Stimulated activated CD8-positive, alpha-beta memory T cell treated with anti-CD3 and anti-CD28 coated beads, Interleukin-2, amount 100 ng/mL, for 48 hours (primary cell): ENCODE data around the gene DPM3.
A peak's percentile ranks its signal among the peaks of the same experiment; 100 is the strongest.
"Not testable (repeated sequence)": the region's sequence is repeated elsewhere in the genome, so short reads cannot be mapped to it uniquely, and the experiment has no call there.

Experiments used
- DNase-seq, 2 donors: peaks; one replicate each; pipeline ENCODE4 v3.0.0-alpha.2; 2020; ENCODE audit warnings: low read depth in 2 of 2

DPM3 gene, protein sequence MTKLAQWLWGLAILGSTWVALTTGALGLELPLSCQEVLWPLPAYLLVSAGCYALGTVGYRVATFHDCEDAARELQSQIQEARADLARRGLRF

DNA sequence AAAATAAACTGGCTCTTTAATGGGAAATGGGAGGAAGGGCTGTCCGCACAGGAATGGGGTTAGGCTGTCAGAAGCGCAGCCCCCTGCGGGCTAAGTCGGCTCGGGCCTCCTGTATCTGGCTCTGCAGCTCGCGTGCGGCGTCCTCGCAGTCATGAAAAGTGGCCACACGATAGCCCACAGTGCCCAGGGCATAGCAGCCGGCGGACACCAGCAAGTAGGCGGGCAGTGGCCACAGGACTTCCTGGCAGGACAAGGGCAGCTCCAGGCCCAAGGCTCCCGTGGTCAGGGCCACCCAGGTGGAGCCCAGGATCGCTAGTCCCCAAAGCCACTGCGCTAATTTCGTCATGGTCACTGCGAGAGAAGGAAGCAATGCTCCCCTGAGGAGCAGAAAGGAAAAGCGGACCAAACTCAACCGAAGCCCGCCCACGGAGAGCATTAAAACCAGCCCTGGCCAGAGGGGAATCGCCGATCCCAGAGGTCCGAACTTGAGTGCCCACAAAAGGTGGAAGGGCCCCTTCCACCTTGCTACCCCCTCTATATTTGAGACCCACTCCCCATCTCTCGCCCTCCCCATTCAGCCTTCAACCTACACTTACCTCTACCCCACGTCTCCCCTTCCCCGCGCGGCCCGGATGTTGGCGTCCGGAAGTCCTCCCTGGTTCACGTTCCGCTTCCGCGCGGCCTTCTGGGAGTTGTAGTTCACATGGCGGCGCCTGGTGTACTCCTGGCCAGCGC lies at the start of gene DPM3:
Gene DPM3, minus strand, starts transcription at position 637 of the 735 bp plus-strand sequence. Its CDS starts 291 bp downstream, at position 346.
- DNase-seq, result peak; percentile 88

DNA sequence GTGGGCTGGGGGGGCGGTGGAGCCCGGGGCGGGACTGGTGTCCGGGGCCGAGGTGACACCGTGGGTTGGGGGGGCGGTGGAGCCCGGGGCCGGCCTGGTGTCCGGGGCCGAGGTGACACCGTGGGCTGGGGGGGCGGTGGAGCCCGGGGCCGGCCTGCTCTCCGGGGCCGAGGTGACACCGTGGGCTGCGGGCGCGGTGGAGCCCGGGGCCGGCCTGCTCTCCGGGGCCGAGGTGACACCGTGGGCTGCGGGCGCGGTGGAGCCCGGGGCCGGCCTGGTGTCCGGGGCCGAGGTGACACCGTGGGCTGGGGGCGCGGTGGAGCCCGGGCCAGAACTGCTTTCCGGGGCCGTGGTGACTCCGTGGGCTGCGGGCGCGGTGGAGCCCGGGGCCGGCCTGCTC lies 49.6 kb upstream of the DPM3 start:
- DNase-seq, result not testable (repeated sequence)

DNA sequence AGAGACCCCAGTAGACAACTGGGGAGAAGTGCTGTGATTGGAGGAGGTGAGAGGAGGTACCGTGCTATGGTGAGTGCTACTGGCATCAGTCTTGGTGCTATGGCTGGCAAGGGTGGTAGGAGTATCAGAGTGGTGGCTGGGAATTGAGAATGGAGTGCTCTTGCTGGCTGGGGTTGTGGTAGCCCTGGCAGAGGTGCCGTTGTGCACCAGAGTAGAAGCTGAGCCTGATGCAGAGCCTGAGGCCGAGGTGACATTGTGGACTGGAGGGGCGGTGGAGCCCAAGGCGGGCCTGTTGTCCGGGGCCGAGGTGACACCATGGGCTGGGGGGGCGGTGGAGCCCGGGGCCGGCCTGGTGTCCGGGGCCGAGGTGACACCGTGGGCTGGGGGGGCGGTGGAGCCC lies 47.9 kb upstream of the DPM3 start:
- no peak for DNase-seq

DNA sequence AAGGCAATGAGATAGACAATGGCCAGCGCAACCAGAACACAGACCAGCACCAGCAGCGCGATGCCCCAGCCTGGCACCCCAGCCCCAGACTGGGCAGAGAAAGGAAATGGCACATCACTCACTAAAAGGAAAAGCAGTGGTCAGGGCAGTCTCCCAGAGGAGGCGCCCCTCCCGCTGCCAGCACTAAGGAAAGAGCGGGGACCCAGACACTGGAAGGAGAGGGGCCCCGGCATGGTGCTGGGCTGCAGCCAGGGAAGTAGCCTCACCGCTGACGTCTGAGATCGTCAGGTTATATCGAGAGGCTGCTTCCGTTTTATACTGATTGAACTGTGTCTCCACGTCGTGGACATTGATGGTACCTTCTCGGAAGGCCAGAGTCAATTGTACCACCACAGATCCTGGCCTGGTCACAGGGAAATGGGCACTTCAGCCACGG lies 47.1 kb upstream of the DPM3 start:
- DNase-seq, result no peak

DNA sequence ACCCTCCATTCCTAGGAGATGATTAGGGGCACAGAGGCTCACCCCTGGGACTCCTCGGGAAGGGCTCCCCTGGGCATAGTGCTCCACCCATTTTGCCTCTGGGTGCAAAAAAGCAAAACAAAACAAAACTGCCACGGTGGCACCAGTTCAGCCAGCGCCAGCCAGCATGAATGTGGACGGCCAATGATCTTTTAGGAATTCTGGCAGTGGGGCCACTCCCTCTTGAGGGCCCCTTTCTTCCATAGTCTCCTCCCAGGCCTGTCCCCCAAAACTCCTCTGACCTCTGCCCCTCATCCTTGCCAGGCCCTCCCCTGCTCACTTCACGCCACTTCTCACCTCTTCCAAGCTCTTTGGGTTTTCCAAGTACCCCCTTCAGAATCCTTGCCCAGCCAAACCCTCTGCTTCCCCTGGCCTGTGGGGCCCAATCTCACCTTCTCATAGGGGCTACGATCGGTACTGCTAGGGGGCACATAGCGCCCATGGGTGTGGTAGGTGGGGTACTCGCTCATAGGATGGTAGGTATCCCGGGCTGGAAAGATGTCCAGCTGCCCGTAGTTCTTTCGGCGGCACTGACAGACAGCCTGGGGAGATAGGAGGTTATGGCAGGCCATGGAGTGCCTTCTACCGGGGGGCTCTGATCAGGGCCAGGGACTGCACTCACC lies 46.6 kb upstream of the DPM3 start:
- DNase-seq, result no peak

DNA sequence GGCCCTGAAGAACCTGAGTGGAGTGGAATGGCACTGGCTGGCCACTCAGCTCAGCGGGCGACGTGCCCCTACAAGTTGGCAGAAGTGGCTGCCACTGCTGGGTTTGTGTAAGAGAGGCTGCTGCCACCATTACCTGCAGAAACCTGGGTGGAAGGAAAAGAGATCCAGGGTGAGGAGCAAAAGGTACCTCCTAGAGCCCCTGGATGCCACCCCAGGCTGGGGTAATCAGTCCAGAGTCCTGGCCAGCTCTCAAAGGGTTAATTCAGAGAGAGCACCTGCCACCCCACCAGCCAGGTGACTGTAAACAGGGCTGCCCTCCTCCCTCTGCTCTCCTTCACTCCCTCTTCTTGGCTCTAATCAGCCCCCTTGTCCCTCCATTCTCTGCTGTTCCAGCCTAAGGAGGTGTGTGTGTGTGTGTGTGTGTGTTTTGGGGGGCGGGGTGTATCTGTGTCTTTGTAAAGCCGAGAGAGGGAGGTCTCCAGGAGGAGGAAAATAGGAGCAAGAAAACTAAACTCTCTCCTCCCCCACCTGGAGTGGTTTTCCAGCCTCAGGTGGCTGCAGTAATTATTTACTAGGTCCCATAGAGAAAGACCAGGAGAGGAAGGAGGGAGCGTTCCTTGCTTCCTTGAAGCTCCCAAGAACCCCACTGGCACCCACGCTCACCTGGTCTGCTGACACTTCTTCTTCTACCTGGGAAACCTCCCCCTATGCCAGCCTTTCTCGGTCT lies 45.9 kb upstream of the DPM3 start:
- no peak for DNase-seq

DNA sequence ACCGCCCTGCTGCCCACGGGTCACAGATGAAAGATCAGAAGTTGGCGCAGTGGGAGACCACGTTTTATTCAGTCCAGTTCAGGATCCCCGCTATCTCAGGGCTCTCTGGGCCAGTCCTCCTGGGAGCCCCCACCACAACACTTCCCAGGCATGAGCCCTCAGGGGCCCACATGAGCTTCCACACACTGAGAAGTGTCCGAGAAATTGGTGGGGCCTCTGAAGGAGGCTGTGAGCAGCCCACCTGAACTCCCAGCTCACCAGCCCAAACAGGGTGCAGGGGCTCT lies 45.4 kb upstream of the DPM3 start:
- no peak for DNase-seq

DNA sequence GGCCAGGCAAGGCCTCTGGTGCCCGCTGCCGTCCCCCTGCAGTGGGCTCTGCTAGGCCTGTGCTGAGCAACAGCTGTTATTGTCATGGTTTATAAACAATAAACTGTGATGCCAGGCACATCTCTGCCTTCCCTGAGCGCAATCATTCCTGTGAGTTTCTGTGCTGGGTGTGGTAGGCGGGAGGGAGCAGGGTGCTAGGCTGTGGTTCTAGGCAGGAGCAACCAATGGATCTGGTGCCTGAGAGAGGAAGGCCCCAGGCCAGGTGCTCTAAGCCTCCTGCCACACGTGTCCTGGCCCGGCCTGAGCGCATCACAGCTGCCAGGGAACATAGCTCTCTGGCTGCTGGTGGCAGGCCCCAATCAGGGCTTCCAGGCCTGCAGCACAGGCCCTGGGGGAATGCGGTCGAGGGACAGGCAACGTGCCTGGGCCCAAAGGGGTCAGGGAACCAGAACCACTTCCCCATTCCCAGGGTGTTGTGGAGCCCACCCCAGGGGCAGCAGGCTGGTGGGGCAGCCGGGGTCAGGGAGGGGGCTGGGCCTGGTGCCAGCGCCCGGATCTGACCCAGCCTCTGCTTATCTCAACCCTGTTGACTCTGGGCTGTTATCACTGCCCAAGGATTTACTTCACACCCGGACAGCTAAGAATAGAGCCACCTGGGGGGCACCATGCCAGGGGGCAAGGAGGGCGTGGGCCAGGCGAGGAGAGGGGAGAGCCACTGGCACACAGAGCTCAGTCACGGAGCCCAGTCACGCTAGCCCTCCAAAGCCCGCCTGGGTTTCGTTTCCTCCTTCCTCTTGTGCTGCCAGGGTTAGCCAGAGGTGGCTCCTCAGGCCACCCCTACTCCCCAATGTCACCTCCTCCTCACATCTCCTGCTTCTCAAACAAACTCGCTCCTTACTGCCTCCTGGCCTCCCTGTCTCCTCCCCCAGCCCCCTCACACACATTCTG lies 44.8 kb upstream of the DPM3 start:
- DNase-seq, result no peak

DNA sequence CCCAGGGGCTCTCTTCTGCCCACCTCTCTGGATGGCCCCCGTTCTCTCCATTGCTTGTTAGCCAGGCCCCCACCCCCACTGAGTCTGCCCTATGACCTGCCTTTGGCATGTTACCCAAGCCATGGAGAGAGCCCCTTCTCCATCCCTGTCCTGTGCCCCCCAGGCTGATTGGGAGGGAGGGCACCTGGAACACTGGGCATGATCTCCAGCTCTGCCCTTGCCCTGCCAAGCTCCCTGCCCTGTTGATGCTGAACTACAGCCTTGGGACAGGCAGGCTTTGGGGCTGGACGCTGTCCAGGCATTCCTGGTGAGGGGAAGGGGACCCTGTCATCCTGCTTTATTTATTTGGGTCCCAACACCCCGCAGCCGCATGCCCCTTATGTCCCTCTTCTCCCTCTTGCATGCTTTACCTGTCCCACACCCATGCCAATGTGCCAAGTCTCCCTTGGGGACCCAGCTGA lies 44.0 kb upstream of the DPM3 start:
- no peak for DNase-seq

DNA sequence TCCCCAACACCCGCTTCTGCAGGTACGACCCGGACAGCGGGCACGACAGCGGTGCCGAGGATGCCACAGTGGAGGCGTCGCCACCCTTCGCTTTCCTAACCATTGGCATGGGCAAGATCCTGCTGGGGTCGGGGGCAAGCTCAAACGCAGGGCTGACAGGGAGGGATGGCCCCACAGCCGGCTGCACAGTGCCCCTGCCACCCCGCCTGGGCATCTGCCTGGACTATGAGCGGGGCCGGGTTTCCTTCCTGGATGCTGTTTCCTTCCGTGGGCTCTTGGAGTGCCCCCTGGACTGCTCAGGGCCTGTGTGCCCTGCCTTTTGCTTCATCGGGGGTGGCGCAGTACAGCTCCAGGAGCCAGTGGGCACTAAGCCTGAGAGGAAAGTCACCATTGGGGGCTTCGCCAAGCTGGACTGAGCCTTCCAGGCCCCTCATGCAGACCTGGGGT lies 43.5 kb upstream of the DPM3 start:
- no peak for DNase-seq

DNA sequence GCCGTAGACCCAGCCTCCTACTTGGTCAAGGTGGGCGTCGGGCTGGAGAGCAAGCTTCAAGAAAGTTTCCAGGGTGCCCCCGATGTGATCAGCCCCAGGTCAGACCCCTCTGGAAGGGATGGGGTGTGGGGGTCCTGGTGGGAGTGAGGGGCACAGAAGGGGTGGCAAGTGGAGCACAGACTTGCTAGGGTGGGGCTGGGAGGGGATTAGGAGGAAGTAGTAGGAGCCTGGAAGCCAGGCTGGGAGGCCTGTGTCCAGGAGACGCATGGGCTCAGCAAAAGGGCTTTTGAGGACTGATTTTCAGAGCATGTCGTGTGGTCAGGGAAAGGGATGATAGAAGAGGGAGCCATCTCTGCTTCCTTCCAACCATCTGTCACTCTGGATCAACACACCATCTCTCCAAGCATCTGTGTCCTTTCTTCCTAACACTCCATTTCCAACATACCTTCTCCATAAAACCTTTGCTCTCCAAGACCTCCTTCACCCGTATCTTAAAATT lies 41.8 kb upstream of the DPM3 start:
- no peak for DNase-seq

DNA sequence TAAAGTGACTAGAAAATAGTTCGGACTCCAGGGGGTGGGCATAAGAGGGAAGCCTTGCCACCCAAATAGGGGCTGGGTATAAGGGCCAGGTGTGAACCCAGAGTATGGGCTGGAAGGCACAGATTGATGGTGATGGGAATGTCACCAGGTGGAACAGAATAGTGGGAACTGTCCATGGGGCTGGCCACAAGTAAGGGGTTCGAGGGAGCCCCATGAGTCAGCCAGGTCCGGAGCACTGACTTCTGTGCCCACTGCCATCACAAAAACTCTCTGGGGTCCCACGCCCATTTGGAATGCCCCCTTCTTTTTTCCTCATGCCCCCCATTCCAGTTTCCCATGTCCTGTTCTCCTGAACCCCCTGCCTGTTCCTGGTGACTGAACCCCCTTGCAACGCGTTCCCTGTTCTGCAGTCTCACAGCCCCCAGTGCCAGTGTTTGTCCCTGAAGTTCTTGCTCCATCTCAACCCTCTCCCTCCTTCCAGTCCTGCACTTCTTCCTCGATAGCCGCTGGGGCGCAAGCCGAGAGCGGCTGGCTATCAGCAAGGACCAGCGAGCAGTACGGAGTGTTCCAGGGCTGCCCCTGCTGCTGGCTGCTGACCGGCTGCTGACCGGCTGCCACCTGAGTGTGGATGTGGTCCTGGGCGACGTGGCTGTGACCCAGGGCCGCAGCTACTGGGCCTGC lies 41.2 kb upstream of the DPM3 start:
- no peak for DNase-seq

DNA sequence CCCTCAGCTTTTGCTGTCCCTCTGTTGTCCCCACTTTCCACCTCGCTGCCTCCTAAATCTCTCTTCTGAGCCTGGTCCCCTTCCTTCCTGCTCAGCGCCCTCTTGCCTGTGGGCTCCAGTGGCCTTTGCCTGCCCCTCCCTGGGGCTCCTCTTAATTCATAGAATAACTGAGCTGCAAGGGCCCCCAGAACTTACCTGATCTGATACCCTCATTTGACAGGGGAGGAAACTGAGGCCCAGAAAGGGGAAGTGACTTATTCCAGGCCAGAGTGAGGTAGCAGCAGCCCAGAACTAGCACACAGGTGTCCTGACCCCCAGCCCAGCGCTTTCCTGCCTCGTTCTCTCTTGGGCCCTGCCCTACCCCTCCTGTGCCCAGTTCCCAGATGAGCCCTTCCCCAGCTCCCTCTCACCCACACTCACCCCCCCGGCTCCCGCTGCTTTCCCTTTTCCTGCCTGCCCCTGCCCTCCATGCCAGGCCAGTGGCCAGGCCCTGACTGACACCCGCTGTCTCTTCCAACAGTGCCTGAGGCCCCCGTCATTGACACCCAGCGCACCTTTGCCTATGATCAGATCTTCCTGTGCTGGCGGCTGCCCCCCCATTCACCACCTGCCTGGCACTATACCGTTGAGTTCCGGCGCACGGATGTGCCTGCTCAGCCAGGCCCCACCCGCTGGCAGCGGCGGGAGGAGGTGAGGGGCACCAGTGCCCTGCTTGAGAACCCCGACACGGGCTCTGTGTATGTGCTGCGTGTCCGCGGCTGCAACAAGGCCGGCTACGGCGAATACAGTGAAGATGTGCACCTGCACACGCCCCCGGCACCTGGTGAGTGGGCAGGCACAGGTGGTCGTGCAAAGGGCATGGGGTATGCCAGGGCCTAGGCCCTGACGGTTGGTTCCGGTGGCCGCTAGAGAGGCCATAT lies 39.0 kb upstream of the DPM3 start:
- no peak for DNase-seq

DNA sequence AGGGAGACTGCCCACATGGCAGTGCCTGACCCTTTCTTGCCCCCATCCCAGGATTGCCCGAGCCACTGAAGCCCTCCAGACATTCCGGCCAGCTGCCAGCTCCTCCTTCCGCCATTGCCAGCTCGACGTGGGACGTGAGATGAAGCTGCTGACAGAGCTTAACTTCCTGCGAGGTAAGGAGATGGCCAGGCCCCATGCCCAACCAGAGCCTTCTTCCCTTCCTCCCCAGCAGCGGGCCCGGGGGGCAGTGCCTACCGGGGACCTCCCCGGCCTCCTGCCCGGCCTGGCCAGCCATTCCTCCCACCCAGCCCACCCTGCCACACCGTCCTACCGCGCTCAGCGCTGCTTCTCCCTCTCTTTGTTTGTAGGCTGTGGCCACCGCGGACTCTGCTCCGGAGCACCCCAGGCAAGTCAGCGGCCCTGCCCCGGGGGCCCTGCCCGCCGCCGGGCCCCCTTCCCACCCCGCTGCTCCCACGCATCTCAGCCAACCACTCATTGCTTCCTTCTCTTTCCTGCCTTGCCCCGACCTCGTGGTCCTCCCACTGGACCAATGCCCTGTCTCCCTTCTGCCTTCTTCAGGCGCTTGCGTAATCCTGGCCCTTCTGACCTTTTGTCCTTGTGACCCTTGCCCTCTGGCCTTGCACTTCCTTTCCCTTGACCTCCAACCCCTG lies 38.2 kb upstream of the DPM3 start:
- no peak for DNase-seq

DNA sequence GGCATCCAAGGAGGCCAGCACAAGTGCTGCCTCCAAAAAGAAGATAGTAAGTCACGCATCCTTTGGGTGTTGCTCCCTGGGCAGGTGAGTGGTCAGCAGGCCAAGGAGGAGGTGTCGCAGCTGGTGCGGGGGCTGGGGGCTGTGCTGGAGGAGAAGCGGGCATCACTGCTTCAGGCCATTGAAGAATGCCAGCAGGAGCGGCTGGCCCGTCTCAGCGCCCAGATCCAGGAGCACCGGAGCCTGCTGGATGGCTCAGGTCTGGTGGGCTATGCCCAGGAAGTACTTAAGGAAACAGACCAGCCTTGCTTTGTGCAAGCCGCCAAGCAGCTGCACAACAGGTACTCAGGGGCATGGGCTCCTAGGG lies 37.6 kb upstream of the DPM3 start:
- no peak for DNase-seq

DNA sequence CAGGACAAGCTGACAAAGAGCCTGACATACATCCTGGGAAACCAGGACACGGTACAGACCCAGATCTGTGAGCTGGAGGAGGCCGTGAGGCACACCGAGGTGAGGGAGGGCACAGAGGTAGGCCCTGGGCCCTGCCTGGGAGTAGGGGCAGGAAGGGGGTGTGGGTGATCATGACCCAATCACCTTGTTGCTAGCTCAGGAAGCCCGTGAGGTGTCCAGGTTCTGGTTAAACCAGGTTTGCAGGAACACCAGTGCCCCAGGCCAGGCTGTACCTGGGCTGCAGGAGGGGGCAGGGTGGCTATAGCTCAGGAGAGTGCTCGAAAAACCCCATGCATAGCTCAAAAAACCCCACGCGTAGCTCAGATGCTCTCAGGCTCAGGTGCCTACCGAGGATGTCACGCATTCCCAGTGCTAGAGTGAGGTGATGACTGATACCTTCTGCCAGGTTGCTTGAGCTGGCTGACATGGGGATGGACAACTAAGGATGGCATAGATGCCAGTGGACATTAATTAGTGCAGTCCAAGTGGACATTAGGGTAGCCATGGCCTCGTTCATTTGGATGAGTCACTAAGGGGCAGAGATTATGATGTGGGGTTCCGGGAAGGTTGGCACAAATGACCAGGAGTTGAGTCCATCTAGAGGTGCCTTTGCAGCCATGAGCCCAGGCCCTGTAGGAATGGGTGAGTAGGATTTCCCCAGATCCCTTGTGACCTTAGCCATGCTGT lies 37.0 kb upstream of the DPM3 start:
- DNase-seq, result no peak

DNA sequence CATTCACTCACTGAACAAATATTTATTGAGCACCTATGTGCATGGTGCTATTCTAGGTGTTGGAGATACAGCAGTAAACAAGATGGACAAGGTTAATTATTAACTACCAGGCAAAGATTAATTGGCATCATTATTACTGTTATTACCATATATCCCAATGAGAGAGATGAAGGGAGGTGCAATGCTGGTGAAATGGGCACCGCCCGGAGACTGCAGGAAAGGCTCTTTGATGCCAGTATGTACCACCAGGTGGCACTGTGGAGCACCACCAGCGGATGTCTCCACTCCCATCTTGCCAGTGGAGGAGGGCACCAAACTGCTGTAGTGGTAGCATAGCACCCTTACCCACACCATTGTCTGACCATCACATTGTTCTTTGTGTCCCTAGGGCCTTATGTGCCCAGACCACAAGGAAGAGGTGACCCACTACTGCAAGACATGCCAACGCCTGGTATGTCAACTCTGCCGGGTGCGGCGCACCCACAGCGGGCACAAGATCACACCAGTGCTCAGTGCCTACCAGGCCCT lies 36.3 kb upstream of the DPM3 start:
- peak; percentile 74 to 83 for DNase-seq

DNA sequence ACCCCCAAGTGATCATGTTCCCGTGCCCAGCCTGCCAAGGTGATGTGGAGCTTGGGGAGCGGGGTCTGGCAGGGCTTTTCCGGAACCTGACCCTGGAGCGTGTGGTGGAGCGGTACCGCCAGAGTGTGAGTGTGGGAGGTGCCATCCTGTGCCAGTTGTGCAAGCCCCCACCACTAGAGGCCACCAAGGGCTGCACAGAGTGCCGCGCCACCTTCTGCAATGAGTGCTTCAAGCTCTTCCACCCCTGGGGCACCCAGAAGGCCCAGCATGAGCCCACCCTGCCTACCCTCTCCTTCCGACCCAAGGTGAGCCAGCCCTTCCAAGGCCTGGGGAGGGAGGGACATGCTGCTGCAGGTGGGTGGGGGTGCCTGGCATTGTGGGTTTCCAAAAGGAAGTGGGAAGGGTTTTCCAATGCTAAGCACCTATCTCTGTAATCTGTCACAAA lies 35.6 kb upstream of the DPM3 start:
- DNase-seq, result peak in 1 of 2 donors; percentile 30
